LHCN-M2 (cell line): ENCODE results near the gene TJP2. TPM values are rescaled to one million over a fixed set of nuclear protein-coding genes. Genes with fewer than 3 reads are reported as not detected.

Experiments used
- total RNA-seq: library from RNA; depleted of rRNA; stranded (reverse); fragments of >200 nt; gene quantifications from 2 replicates; pipeline ENCODE4 v1.2.3, GENCODE V29; 2014; rRNA removed

TJP2 gene
- total RNA-seq, 1 experiment from 2014 or later: 25.7 TPM

Other genes starting within 250 kb of the TJP2 start
- not detected in 2 replicates for gene PRKACG, start 160.2 kb upstream of the TJP2 start, total RNA-seq
- gene FXN, start 138.5 kb upstream of the TJP2 start, total RNA-seq: 6.5 and 11.1 TPM in 2 replicates
- gene ENTREP1, start 150.9 kb downstream of the TJP2 start, total RNA-seq: 0.11 TPM in 1 of 2 replicates, not detected in the other